ENCODE results near the gene TCP11L1.
"Not testable (repeated sequence)": the region's sequence is repeated elsewhere in the genome, so short reads cannot be mapped to it uniquely, and the experiment has no call there.

The TCP11L1 gene

DNA sequence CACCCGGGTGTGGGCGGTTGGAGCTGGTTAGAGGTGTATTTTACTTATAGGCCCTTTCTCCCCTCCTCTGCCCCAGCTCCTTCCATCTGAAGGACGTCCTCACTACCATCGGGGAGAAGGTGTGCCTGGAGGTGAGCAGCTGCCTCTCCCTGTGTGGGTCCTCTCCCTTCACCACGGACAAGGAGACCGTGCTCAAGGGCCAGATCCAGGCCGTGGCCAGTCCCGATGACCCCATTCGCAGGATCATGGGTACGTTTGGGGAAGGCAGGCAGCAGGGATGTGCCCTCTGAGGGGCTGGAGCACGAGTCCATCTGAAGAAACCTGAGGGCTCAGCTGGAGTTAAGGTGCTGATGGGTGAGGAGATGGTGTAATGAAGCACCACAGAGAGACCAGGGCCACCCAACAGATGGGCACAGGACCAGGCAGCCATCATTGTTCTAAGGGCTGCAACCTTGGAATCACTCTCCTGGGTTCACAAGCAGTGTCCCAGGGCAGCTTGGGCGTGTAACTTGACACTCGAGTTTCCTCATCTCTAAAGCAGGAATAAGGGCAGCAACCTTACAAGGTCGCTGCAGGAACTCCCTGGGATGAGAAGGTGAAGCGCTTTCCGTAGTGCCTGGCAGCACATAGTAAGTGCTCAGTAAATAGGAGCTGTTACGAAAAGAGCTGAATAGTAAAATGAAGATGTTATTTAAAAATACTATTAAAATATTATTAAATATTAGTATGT, 29.4 kb downstream of the TCP11L1 start:
- DNase-seq = no peak

DNA sequence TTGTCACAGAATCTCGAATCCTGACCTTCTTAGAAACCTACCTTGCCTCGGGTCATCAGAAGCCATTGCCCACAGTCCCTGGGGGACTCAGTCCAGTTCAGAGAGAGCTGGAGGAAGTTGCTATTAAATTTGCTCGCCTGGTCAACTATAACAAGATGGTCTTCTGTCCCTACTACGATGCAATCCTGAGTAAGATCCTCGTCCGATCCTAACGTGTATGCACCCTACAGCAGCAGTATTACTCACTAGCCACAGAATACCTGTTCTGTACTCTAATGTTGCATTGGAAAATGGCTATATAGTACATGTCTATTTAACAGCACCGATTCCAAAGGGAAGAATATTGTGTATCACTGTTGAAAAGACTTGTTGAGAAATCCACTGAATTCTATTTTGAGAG, 33.1 kb downstream of the TCP11L1 start:
- no peak for DNase-seq

DNA sequence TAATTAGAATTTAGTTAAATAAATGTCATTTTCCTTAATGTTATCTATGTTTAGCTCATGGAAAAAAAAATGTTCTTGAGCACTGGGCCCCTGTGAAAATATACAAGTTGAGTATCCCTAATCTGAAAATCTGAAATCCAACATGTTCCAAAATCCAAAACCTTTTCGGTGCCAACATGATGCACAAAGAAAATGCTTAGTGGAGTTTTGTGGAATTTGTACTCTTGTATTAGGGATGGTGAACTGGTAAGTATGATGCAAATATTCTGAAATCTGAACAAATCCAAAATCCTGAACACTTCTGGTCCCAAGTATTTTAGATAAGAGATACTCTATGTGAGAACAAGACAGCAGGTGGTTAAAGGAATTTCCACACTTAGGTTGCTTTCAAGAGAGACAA, 44.5 kb downstream of the TCP11L1 start:
- no peak for DNase-seq

GRCh38 chr11:33086017-33086416, 46.6 kb downstream of the TCP11L1 start:
- DNase-seq = no peak

GRCh38 chr11:33089776-33090175, 50.4 kb downstream of the TCP11L1 start:
- DNase-seq = no peak

GRCh38 chr11:33094157-33094556, 54.8 kb downstream of the TCP11L1 start:
- no peak for DNase-seq

DNA sequence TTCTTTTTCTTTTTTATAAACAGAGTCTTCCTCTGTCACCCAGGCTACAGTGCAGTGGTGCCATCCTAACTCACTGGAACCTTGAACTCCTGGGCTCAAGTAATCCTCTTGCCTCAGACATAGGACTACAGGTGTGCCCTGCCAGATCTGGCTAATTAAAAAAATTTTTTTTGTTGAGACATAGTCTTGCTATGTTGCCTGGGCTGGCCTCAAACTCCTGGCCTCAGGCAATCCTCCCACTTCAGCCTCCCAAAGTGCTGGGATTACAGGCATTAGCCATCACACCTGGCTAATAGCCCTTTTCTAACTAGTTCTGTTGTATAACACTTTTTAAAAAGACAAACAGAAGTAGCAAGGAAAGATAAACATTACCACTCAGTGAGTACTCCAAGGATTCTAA, 64.5 kb downstream of the TCP11L1 start:
- no peak for DNase-seq

DNA sequence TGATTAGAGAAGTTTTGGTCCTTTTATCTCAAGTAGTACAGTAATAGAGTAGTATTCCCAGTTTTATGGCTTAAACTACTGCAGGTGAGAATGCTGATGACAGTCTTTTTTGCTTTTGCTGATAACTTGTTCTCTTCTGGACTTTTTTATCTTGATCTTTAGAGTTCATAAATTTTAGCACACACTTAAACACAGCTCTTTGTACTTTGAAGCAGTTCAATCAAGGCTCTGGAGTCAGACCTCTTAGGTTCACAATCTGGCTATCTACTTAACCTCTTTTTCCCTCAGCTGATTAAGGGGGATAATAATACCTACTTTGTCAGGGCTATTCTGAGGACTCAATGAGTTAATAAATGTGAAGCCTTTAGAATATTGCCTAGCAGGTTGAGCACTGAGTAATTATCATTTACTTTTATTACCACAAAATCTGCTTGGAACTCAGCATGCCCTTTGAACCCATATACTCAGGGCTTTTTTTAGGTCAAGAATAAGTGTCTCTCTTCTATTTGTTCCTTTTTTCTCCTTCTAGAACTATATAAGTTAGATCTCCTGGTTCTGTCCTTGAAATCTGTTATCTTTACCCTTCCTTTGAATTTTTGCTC, 70.0 kb downstream of the TCP11L1 start:
- no peak for DNase-seq

- no peak for DNase-seq
Observed at GRCh38 chr11:33110083-33110482, 70.7 kb downstream of the TCP11L1 start.

DNA sequence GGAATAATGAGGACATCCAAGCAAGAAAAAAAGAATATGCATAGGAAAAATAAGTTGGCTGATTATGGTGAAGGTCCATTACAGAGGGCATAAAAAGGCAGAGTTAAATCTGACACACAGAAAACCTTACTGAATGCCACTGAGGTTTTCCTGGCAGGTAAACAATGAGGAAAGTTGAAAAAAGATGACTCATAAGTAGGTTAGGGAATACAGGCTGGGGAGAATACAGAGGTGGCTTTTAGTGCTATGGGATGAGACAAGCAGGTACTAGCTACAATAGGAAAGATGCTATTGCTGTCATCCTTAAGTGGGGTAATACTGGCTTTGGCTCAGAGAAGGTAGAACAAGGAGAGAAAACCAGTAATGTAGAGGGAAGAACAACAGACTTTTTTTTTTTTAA, 77.2 kb downstream of the TCP11L1 start:
- DNase-seq = no peak

DNA sequence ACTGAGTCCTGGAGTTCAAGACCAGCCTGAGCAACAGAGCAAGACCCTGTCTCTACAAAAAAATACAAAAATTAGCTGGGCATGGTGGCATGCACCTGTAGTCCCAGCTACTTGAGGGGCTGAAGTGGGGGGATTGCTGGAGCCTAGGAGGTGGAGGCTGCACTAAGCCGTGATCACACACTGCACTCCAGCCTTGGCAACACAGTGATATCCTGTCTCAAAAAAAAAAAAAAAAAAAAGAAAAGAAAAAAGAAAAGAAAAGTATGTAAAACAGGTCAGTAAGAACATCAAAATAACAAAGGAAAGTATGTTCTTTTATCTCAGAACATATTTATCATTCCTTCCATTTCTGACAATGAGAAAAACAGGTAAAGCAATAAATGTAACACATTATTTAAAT, 83.3 kb downstream of the TCP11L1 start:
- not testable (repeated sequence) for DNase-seq
